Left lung (tissue), 10 donors: Measurements from ENCODE around the gene SRP68. TPM values are rescaled to one million over a fixed set of nuclear protein-coding genes. Genes with fewer than 3 reads are reported as not detected.

ENCODE experiments used
- ATAC-seq: fragments of 200-7000 bp; cut with Tn5 transposase; one replicate; pipeline ENCODE4 v1.9.1; 2020; ENCODE audit warnings: moderate library complexity
- DNase-seq, 4 donors: peaks; one replicate each; pipeline ENCODE4 v3.0.0-alpha.2; 2013 to 2020
- H3K27ac ChIP-seq, 2 donors: fragments of 200-600 bp; sonication (generic) in 1 of 2; one replicate each; pipeline versions ENCODE4 v1.5.0 to v1.8.0; 2020 to 2021
- H3K27me3 ChIP-seq, 2 donors: fragments of 200-600 bp; sonication (generic) in 1 of 2; one replicate each; pipeline versions ENCODE4 v1.5.0 to v1.8.0; 2020 to 2021
- H3K36me3 ChIP-seq, 2 donors: fragments of 200-600 bp; sonication (generic) in 1 of 2; one replicate each; pipeline versions ENCODE4 v1.5.0 to v1.8.0; 2020 to 2021
- H3K4me1 ChIP-seq, 2 donors: fragments of 200-600 bp; one replicate each; pipeline ENCODE4 v1.8.0; 2021
- H3K4me3 ChIP-seq, 2 donors: fragments of 200-600 bp; sonication (generic) in 1 of 2; one replicate each; pipeline versions ENCODE4 v1.5.0 to v1.8.0; 2020 to 2021; ENCODE audit warnings: mild to moderate bottlenecking in 1 of 2
- H3K9me3 ChIP-seq, 2 donors: fragments of 200-600 bp; sonication (generic) in 1 of 2; one replicate each; pipeline versions ENCODE4 v1.5.0 to v1.8.0; 2020 to 2021
- CTCF ChIP-seq, 2 donors: fragments of 200-600 bp; sonication (generic) in 1 of 2; IDR thresholded peaks; one replicate each; pipeline versions ENCODE4 v1.5.0 to v1.8.0; 2021; ENCODE audit warnings: antibody characterized with exemption in 2 of 2
- intact Hi-C, 2 donors: fragments of 100-400 bp; cut with DNase I; formaldehyde crosslinking; loops; one replicate each; pipeline versions ENCODE4 v1.11.2 to v1.14.2; 2022
- polyA plus RNA-seq, 6 donors: library from polyadenylated mRNA; unstranded; fragments of 120-200 nt; gene quantifications; one replicate each; pipeline ENCODE4 v1.2.1, GENCODE V29; 2013; ENCODE audit not compliant: insufficient read length in 6 of 6
- total RNA-seq, 2 donors: library from RNA; stranded (reverse); fragmentation: NEBNext Ultra II Directional; extraction: Animal tissue kit (Norgen Biotek cat#: 25700); gene quantifications; one replicate each; pipeline ENCODE4 v1.2.1, GENCODE V29; 2021
- donor health status: DM: no; HTN: yes; CAD: no.
- donor health status: DM: no; HTN: no; CAD: no.

The SRP68 gene
- total and polyA plus RNA-seq, 8 donors, result 61.0 to 104 (median 97.8) TPM

DNA sequence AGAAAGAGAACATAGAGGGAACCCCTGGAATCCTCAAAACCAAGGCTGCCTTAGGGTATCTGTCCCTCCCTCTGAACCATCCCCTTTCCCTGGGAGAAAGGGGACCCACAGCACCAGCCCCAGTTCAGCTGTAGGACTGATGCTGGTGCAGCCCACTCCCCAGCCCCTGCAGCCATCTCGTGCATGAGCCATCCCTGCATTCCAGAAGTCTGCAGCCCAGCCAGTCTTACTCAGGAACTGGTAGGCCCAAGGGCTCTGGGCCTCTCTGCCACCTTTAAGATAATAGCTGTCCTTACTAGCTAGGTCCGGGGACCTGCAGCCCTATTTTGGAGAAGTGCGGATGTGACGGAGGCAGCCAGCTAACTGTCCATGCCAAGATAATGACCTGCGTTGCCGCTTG, 39.2 kb downstream of the SRP68 start:
- ATAC-seq (no peak), DNase-seq (peak in 1 of 4 donors; percentile 13)
- peaks cover 0 to 12% of the 10 kb centered on the region in 2 donors for H3K36me3 ChIP-seq
- H3K9me3 ChIP-seq, result no peaks in the 10 kb centered on the region
- no peak overlapping the region for H3K27ac ChIP-seq
- peaks cover 0 to 7% of the 10 kb centered on the region in 2 donors for H3K4me1 ChIP-seq
- no peak overlapping the region for H3K4me3 ChIP-seq
- peaks cover 0 to 6% of the 10 kb centered on the region in 2 donors for H3K27me3 ChIP-seq
- no peak for TF ChIP-seq CTCF (IDR thresholded peaks at IDR 0.05)
- intact Hi-C loops, result no loop called here

GRCh38 chr17:76032780-76033108, 39.6 kb downstream of the SRP68 start:
- no peak for DNase-seq
- Histone ChIP-seq H3K36me3 (peaks cover 0 to 8% of the 10 kb centered on the region in 2 donors), H3K27me3 (peaks cover 0 to 6% of the 10 kb centered on the region in 2 donors), H3K9me3 (no peaks in the 10 kb centered on the region), H3K4me1 (peaks cover 0 to 7% of the 10 kb centered on the region in 2 donors), H3K4me3 (no peak overlapping the region), H3K27ac (no peak overlapping the region)
- TF ChIP-seq CTCF (IDR thresholded peaks at IDR 0.05), result no peak
- intact Hi-C loops, result no loop called here
- ATAC-seq, result no peak

- intact Hi-C loops, result no loop called here
- ATAC-seq, result no peak
Observed at GRCh38 chr17:76032073-76032779, 40.1 kb downstream of the SRP68 start.

DNA sequence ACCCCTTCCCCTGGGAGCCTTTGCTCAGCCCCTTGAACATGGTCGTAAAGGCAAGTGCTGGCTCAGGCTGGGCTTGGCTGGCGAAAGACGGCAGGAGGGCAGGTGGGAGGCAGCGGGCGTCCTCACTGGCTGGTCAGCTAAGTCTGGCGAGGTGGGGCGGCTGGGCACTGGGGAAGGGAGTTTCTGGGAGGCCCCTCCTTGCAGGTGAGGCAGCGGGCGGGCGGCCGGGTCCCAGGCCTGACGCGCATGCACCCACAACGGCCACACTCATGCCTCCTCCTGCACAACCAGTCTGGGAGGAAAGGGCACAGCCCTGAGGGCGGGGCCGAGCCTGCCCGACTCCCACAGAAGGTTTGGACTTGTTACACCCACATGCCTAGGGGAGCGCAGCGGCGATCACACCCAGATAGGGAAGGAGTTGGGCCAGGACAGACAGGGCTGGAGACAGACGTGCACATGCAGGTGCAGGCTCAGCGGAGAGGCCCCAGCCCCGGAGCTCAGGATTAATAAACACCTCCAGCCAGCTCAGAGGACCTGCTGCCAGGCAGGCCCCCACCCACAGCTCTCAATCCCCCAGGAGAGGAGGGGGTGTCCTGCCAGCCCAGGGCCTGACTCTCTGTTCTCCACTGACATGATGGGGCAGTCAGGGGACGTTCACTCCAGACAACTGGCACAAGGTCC, 45.0 kb downstream of the SRP68 start, which contains the start of gene EVPL:
Gene EVPL (minus strand): TSS at position 148 of the 681 bp plus-strand sequence. CDS start 108 bp downstream, at position 40.
- H3K9me3 ChIP-seq, result no peaks in the 10 kb centered on the region
- H3K4me3 ChIP-seq, result peak within 1 kb of the TSS; percentile 21 to 41
- peak; percentile 17 to 93 (median 86) for DNase-seq
- H3K4me1 ChIP-seq, result peaks cover 0 to 7% of the 10 kb centered on the region in 2 donors
- H3K27me3 ChIP-seq, result peaks cover 0 to 11% of the 10 kb centered on the region in 2 donors
- peak; percentile 93 for ATAC-seq
- intact Hi-C loops, result no loop called here
- peak within 1 kb of the TSS; percentile 48 to 56 for H3K27ac ChIP-seq
- peaks cover 0 to 10% of the 10 kb centered on the region in 2 donors for H3K36me3 ChIP-seq
- no peak for TF ChIP-seq CTCF (IDR thresholded peaks at IDR 0.05)

More at GRCh38 chr17:76032073-76032779, 40.1 kb downstream of the SRP68 start:
- no peak for DNase-seq
- Histone ChIP-seq H3K27me3 (peaks cover 0 to 6% of the 10 kb centered on the region in 2 donors), H3K9me3 (no peaks in the 10 kb centered on the region), H3K4me3 (no peak overlapping the region), H3K4me1 (peaks cover 0 to 7% of the 10 kb centered on the region in 2 donors), H3K36me3 (peaks cover 0 to 3% of the 10 kb centered on the region in 2 donors), H3K27ac (no peak overlapping the region)
- TF ChIP-seq CTCF (IDR thresholded peaks at IDR 0.05), result no peak

- Histone ChIP-seq H3K27me3 (peaks cover 0 to 14% of the 10 kb centered on the region in 2 donors), H3K36me3 (peaks cover 0 to 16% of the 10 kb centered on the region in 2 donors), H3K9me3 (no peaks in the 10 kb centered on the region), H3K27ac (peak overlapping the region; percentile 48 to 56), H3K4me3 (peak overlapping the region; percentile 21 to 41), H3K4me1 (peaks cover 0 to 7% of the 10 kb centered on the region in 2 donors)
- intact Hi-C loops, result no loop called here
- DNase-seq, result no peak
- peak; percentile 82 for ATAC-seq
- no peak for TF ChIP-seq CTCF (IDR thresholded peaks at IDR 0.05)
Observed at GRCh38 chr17:76026714-76027158, 45.6 kb downstream of the SRP68 start.
